CD4-positive, alpha-beta T cell (primary cell): ENCODE data around the gene CPNE8. TPM values are rescaled to one million over a fixed set of nuclear protein-coding genes. Genes with fewer than 3 reads are reported as not detected.

Experiments used
- ATAC-seq: fragments of 200-7000 bp; cut with Tn5 transposase; one replicate; pipeline ENCODE4 v1.10.0; 2022; ENCODE audit warnings: mild to moderate bottlenecking; ENCODE audit not compliant: poor library complexity
- CTCF ChIA-PET: fragments of 350-600 bp; sonication (Branson Sonifier 250); formaldehyde crosslinking; loops from one replicate; lab custom pipeline; 2021; ENCODE audit warnings: antibody characterized with exemption, inconsistent platforms; lab: Charles Lee
- POLR2A ChIA-PET: fragments of 350-600 bp; sonication (Branson Sonifier 250); formaldehyde crosslinking; loops from one replicate; lab custom pipeline; 2021; ENCODE audit warnings: antibody characterized with exemption, inconsistent platforms; lab: Charles Lee
- DNase-seq, 14 experiments: peaks; one replicate each; pipeline ENCODE4 v3.0.0-alpha.2; 2013 to 2020; ENCODE audit warnings: mixed read lengths in 2 of 14
- H3K27ac ChIP-seq, 2 donors: one replicate each; pipeline versions ENCODE4 v1.5.1 to v1.7.0; 2013; ENCODE audit warnings: low read length in 2 of 2, low read depth in 1 of 2, mild to moderate bottlenecking in 1 of 2
- H3K27me3 ChIP-seq, 2 experiments: 1 replicate in 1 of 2; 2 replicates in 1 of 2; pipeline versions ENCODE4 v1.6.1 to v1.7.0; 2013; ENCODE audit warnings: low read length in 2 of 2, control low read depth in 1 of 2, mild to moderate bottlenecking in 1 of 2, moderate library complexity in 1 of 2; ENCODE audit not compliant: insufficient read depth in 2 of 2, control insufficient read depth in 1 of 2
- H3K36me3 ChIP-seq: one replicate; pipeline ENCODE4 v1.6.1; 2013; ENCODE audit warnings: low read length, control low read depth; ENCODE audit not compliant: insufficient read depth
- H3K4me1 ChIP-seq: one replicate; pipeline ENCODE4 v1.6.1; 2013; ENCODE audit warnings: low read length, control low read depth; ENCODE audit not compliant: insufficient read depth
- H3K4me3 ChIP-seq: one replicate; pipeline ENCODE4 v1.5.1; 2013; ENCODE audit warnings: mild to moderate bottlenecking, low read length, moderate library complexity
- H3K9me3 ChIP-seq, 2 experiments: 1 replicate in 1 of 2; 2 replicates in 1 of 2; pipeline versions ENCODE4 v1.6.1 to v1.7.0; 2013; ENCODE audit warnings: low read length in 2 of 2, mild to moderate bottlenecking in 2 of 2, control low read depth in 1 of 2, moderate library complexity in 1 of 2; ENCODE audit not compliant: control insufficient read depth in 1 of 2, insufficient read depth in 1 of 2
- H3K27ac Mint-ChIP-seq: one replicate; pipeline ENCODE4 v1.8.0; 2020; ENCODE audit warnings: mixed read lengths
- H3K27me3 Mint-ChIP-seq: one replicate; pipeline ENCODE4 v1.8.0; 2021; ENCODE audit warnings: mixed read lengths
- H3K36me3 Mint-ChIP-seq: one replicate; pipeline ENCODE4 v1.8.0; 2021; ENCODE audit warnings: low read depth, mixed read lengths
- H3K4me1 Mint-ChIP-seq: one replicate; pipeline ENCODE4 v1.8.0; 2021; ENCODE audit warnings: low read depth, mixed read lengths
- H3K4me3 Mint-ChIP-seq: one replicate; pipeline ENCODE4 v1.8.0; 2020; ENCODE audit warnings: mild to moderate bottlenecking, mixed read lengths
- H3K9me3 Mint-ChIP-seq: one replicate; pipeline ENCODE4 v1.8.0; 2020; ENCODE audit warnings: mixed read lengths
- intact Hi-C, 2 experiments: fragments of 100-400 bp; cut with DNase I in 1 of 2; cut with micrococcal nuclease in 1 of 2; formaldehyde crosslinking; loops; one replicate each; pipeline versions ENCODE4 v1.15.1 to v1.9.0; 2023 to 2025; cut with DNase I, micrococcal nuclease
- total RNA-seq, 174 experiments: library from RNA in 2 of 174; stranded (reverse) in 2 of 174; gene quantifications; one replicate each; pipeline ENCODE4 v1.2.3 and lab custom pipeline; 2021 to 2026
- TF ChIP-seq, protein P1 (sequence below): fragments of 200-600 bp; IDR thresholded peaks from one replicate; pipeline ENCODE4 v1.8.0; 2022; ENCODE audit warnings: antibody characterized with exemption, mild to moderate bottlenecking

CPNE8 gene
- total RNA-seq, 2 experiments from 2014 or later, result 2.7 to 3.6 TPM

DNA sequence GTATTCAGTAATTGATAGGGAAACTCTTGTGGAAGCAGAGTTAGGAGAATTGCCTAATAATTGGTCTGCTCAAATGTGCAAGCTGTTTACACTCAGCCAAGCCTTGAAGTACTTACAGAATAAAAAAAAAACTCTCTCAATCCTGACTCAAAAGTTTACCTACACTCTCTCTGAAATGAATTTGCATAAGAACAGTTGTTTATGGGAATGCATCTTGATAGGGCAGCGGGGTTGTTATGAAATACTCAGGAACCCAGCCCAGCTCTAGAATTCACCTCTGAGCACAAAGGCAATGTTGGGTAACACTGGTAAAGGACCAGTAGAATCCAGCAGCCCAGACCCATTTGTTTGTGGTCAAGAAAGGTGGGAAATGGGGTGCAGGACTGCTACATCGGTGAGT, 267.0 kb downstream of the CPNE8 start:
- Histone ChIP-seq H3K36me3 (no peaks in the 10 kb centered on the region), H3K27ac (no peak overlapping the region), H3K4me1 (no peaks in the 10 kb centered on the region), H3K4me3 (no peak overlapping the region), H3K27me3 (no peaks in the 10 kb centered on the region), H3K9me3 (peaks cover 0 to 4% of the 10 kb centered on the region in 2 experiments)
- Mint-ChIP-seq H3K9me3 (peaks cover 13% of the 10 kb centered on the region), H3K27me3 (no peaks in the 10 kb centered on the region), H3K4me3 (no peak overlapping the region), H3K4me1 (no peaks in the 10 kb centered on the region), H3K36me3 (no peaks in the 10 kb centered on the region), H3K27ac (no peak overlapping the region)
- intact Hi-C loops, result no loop called here
- TF ChIP-seq, protein P1, sequence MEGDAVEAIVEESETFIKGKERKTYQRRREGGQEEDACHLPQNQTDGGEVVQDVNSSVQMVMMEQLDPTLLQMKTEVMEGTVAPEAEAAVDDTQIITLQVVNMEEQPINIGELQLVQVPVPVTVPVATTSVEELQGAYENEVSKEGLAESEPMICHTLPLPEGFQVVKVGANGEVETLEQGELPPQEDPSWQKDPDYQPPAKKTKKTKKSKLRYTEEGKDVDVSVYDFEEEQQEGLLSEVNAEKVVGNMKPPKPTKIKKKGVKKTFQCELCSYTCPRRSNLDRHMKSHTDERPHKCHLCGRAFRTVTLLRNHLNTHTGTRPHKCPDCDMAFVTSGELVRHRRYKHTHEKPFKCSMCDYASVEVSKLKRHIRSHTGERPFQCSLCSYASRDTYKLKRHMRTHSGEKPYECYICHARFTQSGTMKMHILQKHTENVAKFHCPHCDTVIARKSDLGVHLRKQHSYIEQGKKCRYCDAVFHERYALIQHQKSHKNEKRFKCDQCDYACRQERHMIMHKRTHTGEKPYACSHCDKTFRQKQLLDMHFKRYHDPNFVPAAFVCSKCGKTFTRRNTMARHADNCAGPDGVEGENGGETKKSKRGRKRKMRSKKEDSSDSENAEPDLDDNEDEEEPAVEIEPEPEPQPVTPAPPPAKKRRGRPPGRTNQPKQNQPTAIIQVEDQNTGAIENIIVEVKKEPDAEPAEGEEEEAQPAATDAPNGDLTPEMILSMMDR, result no peak
- ChIA-PET POLR2A (no interaction called here), CTCF (no interaction called here)
- no peak for ATAC-seq
- no peak for DNase-seq

DNA sequence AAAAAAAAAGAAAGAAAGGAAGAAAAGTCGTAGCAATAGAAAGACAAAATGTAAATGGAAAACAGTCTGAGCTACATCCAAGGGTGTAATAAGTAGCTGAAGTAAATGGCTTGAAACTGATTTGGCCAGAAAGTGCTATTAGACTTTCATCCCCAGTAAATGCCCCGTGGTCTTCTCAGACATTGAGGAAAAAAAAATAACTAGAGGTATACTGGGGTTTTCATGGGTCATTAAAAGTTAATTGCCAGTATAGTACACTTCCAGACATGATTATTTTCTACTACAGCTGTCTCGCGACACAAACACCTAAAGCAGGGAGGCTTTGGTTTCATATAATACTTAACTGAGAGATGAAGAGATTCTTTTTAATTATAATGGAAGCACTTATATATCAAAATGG, 271.9 kb downstream of the CPNE8 start:
- intact Hi-C loops, result no loop called here
- Mint-ChIP-seq H3K9me3 (peaks cover 11% of the 10 kb centered on the region), H3K27ac (no peak overlapping the region), H3K4me3 (no peak overlapping the region), H3K27me3 (no peaks in the 10 kb centered on the region), H3K36me3 (no peaks in the 10 kb centered on the region), H3K4me1 (no peaks in the 10 kb centered on the region)
- no peaks in the 10 kb centered on the region for H3K36me3 ChIP-seq
- ATAC-seq (no peak), DNase-seq (no peak)
- H3K4me1 ChIP-seq, result no peaks in the 10 kb centered on the region
- H3K27me3 ChIP-seq, result no peaks in the 10 kb centered on the region
- no peak overlapping the region for H3K4me3 ChIP-seq
- no peak overlapping the region for H3K27ac ChIP-seq
- CTCF ChIA-PET, result no interaction called here
- POLR2A ChIA-PET, result no interaction called here
- TF ChIP-seq, protein P1, result no peak
- peaks cover 0 to 4% of the 10 kb centered on the region in 2 experiments for H3K9me3 ChIP-seq

DNA sequence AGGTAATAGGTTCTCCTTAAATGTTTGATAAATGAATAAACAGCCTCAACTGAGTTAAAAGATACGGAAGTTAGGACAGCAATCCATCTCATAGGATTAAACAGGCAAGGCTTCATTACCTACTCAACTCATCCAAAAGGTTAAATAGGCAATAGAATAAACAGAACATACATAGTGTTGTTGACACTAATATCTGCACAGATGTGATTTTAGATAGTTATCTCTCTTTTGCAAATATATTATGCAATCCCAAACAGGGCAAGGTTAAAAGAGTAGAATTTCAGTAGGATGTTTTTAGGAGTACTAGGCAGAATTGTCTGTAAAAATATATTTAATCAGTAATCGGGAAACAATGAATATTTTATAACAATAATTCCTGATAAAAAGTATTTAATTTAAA, 276.3 kb downstream of the CPNE8 start:
- no peak overlapping the region for H3K4me3 ChIP-seq
- intact Hi-C loops, result no loop called here
- no peaks in the 10 kb centered on the region for H3K27me3 Mint-ChIP-seq
- ChIA-PET POLR2A (no interaction called here), CTCF (no interaction called here)
- H3K36me3 ChIP-seq, result no peaks in the 10 kb centered on the region
- no peak for DNase-seq
- no peaks in the 10 kb centered on the region for H3K4me1 Mint-ChIP-seq
- no peak overlapping the region for H3K27ac ChIP-seq
- no peaks in the 10 kb centered on the region for H3K36me3 Mint-ChIP-seq
- H3K9me3 ChIP-seq, result no peaks in the 10 kb centered on the region
- no peak for ATAC-seq
- H3K27me3 ChIP-seq, result no peaks in the 10 kb centered on the region
- H3K4me3 Mint-ChIP-seq, result no peak overlapping the region
- no peaks in the 10 kb centered on the region for H3K4me1 ChIP-seq
- TF ChIP-seq, protein P1, result no peak
- no peak overlapping the region for H3K27ac Mint-ChIP-seq
- H3K9me3 Mint-ChIP-seq, result peaks cover 5% of the 10 kb centered on the region
